Cardiac muscle cell (in vitro differentiated cells and primary cell): Measurements from ENCODE around the gene TMEM97. TPM values are rescaled to one million over a fixed set of nuclear protein-coding genes. Genes with fewer than 3 reads are reported as not detected.

Experiments
- DNase-seq, 2 donors: peaks; one replicate each; pipeline versions ENCODE4 v3.0.0 to v3.0.0-alpha.2; 2010 to 2017; ENCODE audit warnings: low read depth in 1 of 2, low spot score in 1 of 2
- H3K27ac ChIP-seq: fragments of 200-600 bp; sonication (generic); 2 replicates; pipeline ENCODE4 v1.5.1; 2016
- H3K27me3 ChIP-seq: fragments of 200-600 bp; sonication (generic); 2 replicates; pipeline ENCODE4 v1.6.0; 2016; ENCODE audit warnings: control low read depth
- H3K36me3 ChIP-seq: fragments of 200-600 bp; sonication (generic); 2 replicates; pipeline ENCODE4 v1.5.1; 2016; ENCODE audit warnings: control low read depth
- H3K4me1 ChIP-seq: fragments of 200-600 bp; sonication (generic); 2 replicates; pipeline ENCODE4 v1.8.1; 2017; ENCODE audit warnings: low read depth, mild to moderate bottlenecking, mixed run types
- H3K4me3 ChIP-seq: fragments of 200-600 bp; sonication (generic); 2 replicates; pipeline ENCODE4 v1.5.1; 2016; ENCODE audit warnings: mild to moderate bottlenecking
- H3K9me3 ChIP-seq: fragments of 200-600 bp; sonication (generic); 2 replicates; pipeline ENCODE4 v1.5.1; 2017; ENCODE audit warnings: low read depth, mild to moderate bottlenecking, control low read depth
- polyA plus RNA-seq: library from polyadenylated mRNA; unstranded; fragments of >200 nt; fragmentation: Nextera tagmentation; extraction: Ambion mirVana; gene quantifications from 2 replicates; pipeline ENCODE4 v1.2.1, GENCODE V29; 2016
- total RNA-seq: library from RNA; depleted of rRNA; stranded (reverse); fragments of >200 nt; gene quantifications from 2 replicates; pipeline ENCODE4 v1.2.3, GENCODE V29; 2016
- TF ChIP-seq, protein P1 (sequence below): IDR thresholded peaks from 2 replicates; pipeline ENCODE4 v1.5.1; 2012; ENCODE audit warnings: low read depth, mild to moderate bottlenecking, low read length

TMEM97 gene
- total and polyA plus RNA-seq, 2 experiments from 2014 or later: 40.3 to 140 TPM

DNA sequence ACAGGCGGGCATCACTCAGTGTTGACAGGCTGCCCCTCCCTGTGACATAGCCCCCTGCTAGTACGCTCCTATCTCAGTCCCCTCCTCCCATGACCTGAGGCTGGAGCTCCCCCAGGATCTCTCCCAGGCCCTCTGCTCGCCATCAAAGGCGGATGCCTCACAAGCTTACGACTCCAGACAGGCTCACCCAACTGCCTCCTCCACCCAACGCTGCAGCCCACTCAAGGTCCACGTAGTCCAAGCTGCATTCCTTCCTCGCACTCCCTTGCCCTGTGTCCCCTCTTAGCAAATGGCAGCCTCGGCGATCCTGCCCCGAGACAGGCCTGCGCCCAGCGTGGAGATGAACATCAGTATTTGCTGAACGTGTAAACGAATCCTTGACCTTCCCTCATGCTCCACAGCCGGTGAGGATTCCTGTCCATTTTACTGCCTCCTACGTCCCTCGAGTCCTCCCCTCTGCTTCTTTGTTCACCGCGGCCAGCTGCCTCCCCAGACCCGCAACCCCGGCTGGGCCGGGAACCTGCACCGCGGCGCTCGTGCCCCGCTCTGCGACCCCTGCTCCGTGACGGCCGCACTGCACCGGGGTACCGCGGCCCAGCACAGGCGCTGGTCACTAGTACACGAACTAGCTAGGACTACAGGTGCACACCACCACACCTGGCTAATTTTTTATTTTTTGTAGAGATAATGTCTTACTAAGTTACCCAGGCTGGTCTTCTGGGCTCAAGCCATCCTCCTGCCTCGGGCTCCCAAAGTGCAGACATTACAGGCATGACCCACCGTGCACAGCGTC is 838 bp upstream of the TMEM97 start:
- DNase-seq: peak; percentile 10 to 22
- no peaks in the 10 kb centered on the region for H3K9me3 ChIP-seq

DNA sequence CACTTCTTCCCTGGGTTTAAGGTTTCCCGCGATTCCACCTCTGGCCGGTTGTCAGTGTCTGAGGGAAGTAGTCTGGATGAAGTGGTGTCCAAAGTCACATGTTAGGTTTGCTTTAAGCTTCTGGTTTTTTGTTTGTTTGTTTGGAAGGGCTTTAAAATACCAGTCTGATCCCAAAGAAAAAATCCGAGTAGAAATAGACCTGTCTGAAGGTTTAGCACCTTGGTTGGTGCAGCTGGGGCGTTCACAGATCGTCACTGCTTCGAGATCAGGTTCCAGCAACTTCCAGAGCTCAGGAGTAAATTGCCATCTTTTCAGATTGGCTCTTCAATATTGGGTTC is 567 bp downstream of the TMEM97 start:
- no peaks in the 10 kb centered on the region for H3K27me3 ChIP-seq
- TF ChIP-seq, protein P1, sequence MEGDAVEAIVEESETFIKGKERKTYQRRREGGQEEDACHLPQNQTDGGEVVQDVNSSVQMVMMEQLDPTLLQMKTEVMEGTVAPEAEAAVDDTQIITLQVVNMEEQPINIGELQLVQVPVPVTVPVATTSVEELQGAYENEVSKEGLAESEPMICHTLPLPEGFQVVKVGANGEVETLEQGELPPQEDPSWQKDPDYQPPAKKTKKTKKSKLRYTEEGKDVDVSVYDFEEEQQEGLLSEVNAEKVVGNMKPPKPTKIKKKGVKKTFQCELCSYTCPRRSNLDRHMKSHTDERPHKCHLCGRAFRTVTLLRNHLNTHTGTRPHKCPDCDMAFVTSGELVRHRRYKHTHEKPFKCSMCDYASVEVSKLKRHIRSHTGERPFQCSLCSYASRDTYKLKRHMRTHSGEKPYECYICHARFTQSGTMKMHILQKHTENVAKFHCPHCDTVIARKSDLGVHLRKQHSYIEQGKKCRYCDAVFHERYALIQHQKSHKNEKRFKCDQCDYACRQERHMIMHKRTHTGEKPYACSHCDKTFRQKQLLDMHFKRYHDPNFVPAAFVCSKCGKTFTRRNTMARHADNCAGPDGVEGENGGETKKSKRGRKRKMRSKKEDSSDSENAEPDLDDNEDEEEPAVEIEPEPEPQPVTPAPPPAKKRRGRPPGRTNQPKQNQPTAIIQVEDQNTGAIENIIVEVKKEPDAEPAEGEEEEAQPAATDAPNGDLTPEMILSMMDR: no peak
- H3K36me3 ChIP-seq: no peaks in the 10 kb centered on the region
- peak overlapping the region; percentile 71 for H3K27ac ChIP-seq
- H3K4me1 ChIP-seq: peaks cover 13% of the 10 kb centered on the region
- DNase-seq: no peak
- peak overlapping the region; percentile 42 for H3K4me3 ChIP-seq
- no peaks in the 10 kb centered on the region for H3K9me3 ChIP-seq

More for the DNA sequence above, 838 bp upstream of the TMEM97 start:
- Histone ChIP-seq H3K36me3 (no peaks in the 10 kb centered on the region), H3K4me3 (peak overlapping the region; percentile 42), H3K4me1 (peaks cover 13% of the 10 kb centered on the region), H3K27ac (peak overlapping the region; percentile 29), H3K27me3 (no peaks in the 10 kb centered on the region)
- TF ChIP-seq, protein P1: no peak

DNA sequence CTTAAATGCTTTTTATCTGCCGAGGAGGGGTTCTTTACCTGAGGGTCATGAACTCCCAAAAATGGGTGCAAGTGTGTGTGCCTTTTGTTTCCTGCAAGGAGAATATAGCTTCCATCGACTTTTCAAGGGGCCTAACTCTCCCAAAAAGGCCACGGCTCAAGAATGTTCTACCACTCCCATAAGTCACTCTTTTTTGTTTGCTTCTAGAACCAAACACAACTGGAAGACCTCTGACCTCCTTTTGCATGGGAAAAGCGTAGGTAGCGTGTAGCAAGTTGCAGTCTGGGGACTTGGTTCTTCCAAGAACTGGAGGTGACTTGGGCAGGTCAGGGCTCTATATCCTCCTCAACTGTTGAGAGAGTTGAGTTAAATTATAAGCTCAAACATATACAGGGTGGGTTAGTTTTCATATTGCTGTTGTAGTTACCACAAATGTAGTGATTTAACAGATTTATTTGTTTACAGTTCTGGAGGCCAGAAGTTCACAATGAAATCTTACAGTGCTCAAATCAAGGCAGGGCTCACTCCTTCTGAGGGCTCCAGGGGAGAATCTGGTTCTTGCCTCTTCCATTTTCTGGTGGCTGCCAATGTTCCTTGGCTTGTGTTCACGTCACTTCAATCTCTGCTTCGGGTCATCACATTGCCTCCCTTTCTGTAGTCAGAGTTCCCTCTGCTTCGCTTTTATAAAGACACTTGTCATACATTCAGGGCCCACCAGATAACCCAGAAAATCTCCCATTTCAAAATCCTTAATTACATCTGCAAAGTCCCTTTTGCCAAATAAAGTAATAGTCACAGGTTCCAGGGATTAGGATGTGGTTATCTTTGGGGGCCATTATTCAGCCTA is 1.4 kb downstream of the TMEM97 start:
- peak overlapping the region; percentile 42 for H3K4me3 ChIP-seq
- H3K4me1 ChIP-seq: peaks cover 13% of the 10 kb centered on the region

DNA sequence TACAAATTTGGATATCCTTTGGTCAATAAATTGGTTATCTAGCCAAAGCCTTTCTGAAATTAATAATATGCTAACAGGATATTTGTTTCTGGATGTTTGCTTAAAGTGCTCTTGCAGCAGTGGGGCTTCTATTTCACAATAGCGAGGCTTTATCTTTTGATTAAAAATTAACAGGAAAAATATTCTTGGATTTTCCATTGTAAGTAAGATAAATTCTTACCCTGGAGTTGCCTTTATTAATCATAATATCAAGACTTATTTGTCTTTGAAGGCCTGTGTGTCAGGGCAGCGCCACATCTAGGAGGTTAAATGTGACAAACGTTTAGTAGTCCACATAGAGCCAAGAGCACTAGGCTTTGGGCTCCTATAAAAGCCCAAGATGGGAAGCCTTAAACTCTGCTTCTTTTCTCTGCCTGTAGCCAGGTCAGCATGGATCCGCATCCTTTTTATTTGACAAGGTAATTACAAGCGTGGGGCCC is 5.3 kb downstream of the TMEM97 start:
- no peak for DNase-seq
- no peaks in the 10 kb centered on the region for H3K27me3 ChIP-seq
- H3K27ac ChIP-seq: no peak overlapping the region
- peaks cover 13% of the 10 kb centered on the region for H3K36me3 ChIP-seq
- peaks cover 9% of the 10 kb centered on the region for H3K4me1 ChIP-seq
- TF ChIP-seq, protein P1: no peak
- H3K4me3 ChIP-seq: no peak overlapping the region
- H3K9me3 ChIP-seq: no peaks in the 10 kb centered on the region

More for the DNA sequence above, 1.4 kb downstream of the TMEM97 start:
- TF ChIP-seq, protein P1: no peak
- no peak for DNase-seq
- H3K36me3 ChIP-seq: no peaks in the 10 kb centered on the region
- no peaks in the 10 kb centered on the region for H3K27me3 ChIP-seq
- no peaks in the 10 kb centered on the region for H3K9me3 ChIP-seq
- no peak overlapping the region for H3K27ac ChIP-seq

DNA sequence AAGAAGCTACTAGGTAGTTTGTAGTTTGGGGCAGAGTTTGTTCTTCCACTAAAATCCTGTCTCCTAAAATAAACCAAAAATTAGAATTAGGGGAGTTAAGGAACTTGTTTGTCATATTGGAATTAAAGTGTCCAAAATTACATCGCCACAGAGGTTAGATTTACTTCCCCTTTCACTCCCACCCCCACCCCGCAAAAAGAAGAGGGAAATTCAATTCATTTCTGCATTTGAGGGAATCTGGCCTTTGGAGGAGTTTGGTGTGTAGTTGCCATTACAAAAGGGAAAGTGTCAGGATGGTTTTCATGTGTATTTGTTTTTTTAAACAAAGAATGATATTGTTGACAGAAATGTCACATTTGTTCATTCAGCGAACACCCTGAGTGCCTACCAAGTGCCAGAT is 5.8 kb downstream of the TMEM97 start:
- Histone ChIP-seq H3K4me3 (no peak overlapping the region), H3K27ac (no peak overlapping the region), H3K4me1 (peaks cover 7% of the 10 kb centered on the region), H3K27me3 (no peaks in the 10 kb centered on the region), H3K9me3 (no peaks in the 10 kb centered on the region), H3K36me3 (peaks cover 13% of the 10 kb centered on the region)
- TF ChIP-seq, protein P1: no peak
- DNase-seq: no peak
